A673 (cell line): ENCODE measurements around the gene ACE. TPM values are rescaled to one million over a fixed set of nuclear protein-coding genes. Genes with fewer than 3 reads are reported as not detected.

Source experiments
- BruUV-seq: library from RNA; stranded (reverse); fragments of 400-500 nt; replicated peaks from 2 replicates; lab custom pipeline; 2021; lab: Mats Ljungman, UMichigan
- CTCF ChIA-PET: fragments of 300-600 bp; sonication (Branson Sonifier 250); formaldehyde crosslinking; loops from one replicate; lab custom pipeline; 2022; ENCODE audit warnings: antibody characterized with exemption; lab: Charles Lee
- POLR2A ChIA-PET: fragments of 300-600 bp; sonication (Branson Sonifier 250); formaldehyde crosslinking; loops from one replicate; lab custom pipeline; 2022; ENCODE audit warnings: antibody characterized with exemption; ENCODE audit not compliant: low non-redundant PET; lab: Charles Lee
- DNase-seq: peaks from one replicate; pipeline ENCODE4 v3.0.0-alpha.2; 2015; ENCODE audit warnings: low spot score
- H3K27ac ChIP-seq: fragments of 200-600 bp; sonication (generic); 2 replicates; pipeline ENCODE4 v1.5.1; 2016; ENCODE audit warnings: mixed run types, low read depth, mild to moderate bottlenecking, mixed read lengths, antibody characterized with exemption, low read length; ENCODE audit not compliant: poor library complexity, severe bottlenecking
- H3K27me3 ChIP-seq: fragments of 200-600 bp; sonication (generic); replicated peaks from 2 replicates; pipeline ENCODE4 v1.6.1; 2017; ENCODE audit warnings: mixed run types, low read depth, mild to moderate bottlenecking, mixed read lengths, antibody characterized with exemption, low read length; ENCODE audit not compliant: insufficient read depth, poor library complexity
- H3K36me3 ChIP-seq: fragments of 200-600 bp; sonication (generic); 2 replicates; pipeline ENCODE4 v1.6.1; 2016; ENCODE audit warnings: mixed run types, mild to moderate bottlenecking, mixed read lengths, antibody characterized with exemption, low read length; ENCODE audit not compliant: insufficient read depth, poor library complexity, severe bottlenecking
- H3K4me1 ChIP-seq: fragments of 200-600 bp; sonication (generic); 2 replicates; pipeline ENCODE4 v1.6.1; 2017; ENCODE audit warnings: mixed run types, mild to moderate bottlenecking, mixed read lengths, antibody characterized with exemption, low read length; ENCODE audit not compliant: insufficient read depth, poor library complexity, severe bottlenecking
- H3K4me3 ChIP-seq: fragments of 200-600 bp; sonication (generic); 2 replicates; pipeline ENCODE4 v1.5.1; 2016; ENCODE audit warnings: low read depth, mixed run types, mild to moderate bottlenecking, mixed read lengths, low read length; ENCODE audit not compliant: poor library complexity, severe bottlenecking
- H3K9me3 ChIP-seq: fragments of 200-600 bp; sonication (generic); 2 replicates; pipeline ENCODE4 v1.6.1; 2016; ENCODE audit warnings: mixed run types, low read depth, mild to moderate bottlenecking, mixed read lengths, antibody characterized with exemption, low read length; ENCODE audit not compliant: poor library complexity, severe bottlenecking
- EZH2 ChIP-seq: fragments of 200-600 bp; sonication (generic); IDR thresholded peaks from 2 replicates; pipeline ENCODE4 v1.6.1; 2017; ENCODE audit warnings: borderline replicate concordance, low read depth, mild to moderate bottlenecking, mixed read lengths, antibody characterized with exemption, low read length; ENCODE audit not compliant: poor library complexity, severe bottlenecking
- intact Hi-C: fragments of 100-400 bp; cut with micrococcal nuclease; formaldehyde crosslinking; loops from one replicate; pipeline ENCODE4 v1.10.0; 2022; ENCODE audit not compliant: unreplicated experiment
- total RNA-seq: library from RNA; stranded (reverse); gene quantifications from 2 replicates; pipeline ENCODE4 v1.2.3, GENCODE V29; 2021
- TF ChIP-seq, protein P1 (sequence below): fragments of 300-800, 200-600 bp; sonication (generic); conservative IDR thresholded peaks from 2 replicates; pipeline ENCODE4 v1.5.1; 2017; ENCODE audit warnings: low read depth, mild to moderate bottlenecking, antibody characterized with exemption, low read length, moderate library complexity, mixed read lengths

The ACE gene
- total RNA-seq, 1 experiment from 2014 or later, result 2.1 TPM

DNA sequence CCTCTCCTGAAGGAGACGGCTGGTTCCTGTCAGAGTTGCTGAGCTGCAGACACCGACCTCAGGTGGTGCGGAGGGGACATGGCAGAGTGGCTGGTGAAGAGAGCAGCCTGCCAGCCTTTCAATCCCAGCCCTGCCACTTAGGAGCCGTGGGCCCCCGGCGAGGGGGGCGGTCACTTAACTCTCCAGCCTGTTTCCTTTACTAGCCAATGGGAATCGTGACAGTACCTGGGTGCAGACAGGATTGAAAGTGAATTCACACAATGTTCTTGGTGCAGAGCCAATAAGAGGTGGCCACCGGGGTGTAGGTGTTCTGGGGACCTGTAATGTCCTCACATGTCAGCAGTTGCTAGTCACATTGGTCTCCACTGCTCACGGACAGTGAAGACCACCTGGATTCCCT lies 13.5 kb downstream of the ACE start:
- Histone ChIP-seq H3K27ac (no peak overlapping the region), H3K36me3 (no peaks in the 10 kb centered on the region), H3K4me3 (no peak overlapping the region), H3K4me1 (no peaks in the 10 kb centered on the region), H3K27me3 (no peaks in the 10 kb centered on the region), H3K9me3 (no peaks in the 10 kb centered on the region)
- POLR2A ChIA-PET, result no interaction called here
- CTCF ChIA-PET, result no interaction called here
- no peak for DNase-seq
- TF ChIP-seq, protein P1, sequence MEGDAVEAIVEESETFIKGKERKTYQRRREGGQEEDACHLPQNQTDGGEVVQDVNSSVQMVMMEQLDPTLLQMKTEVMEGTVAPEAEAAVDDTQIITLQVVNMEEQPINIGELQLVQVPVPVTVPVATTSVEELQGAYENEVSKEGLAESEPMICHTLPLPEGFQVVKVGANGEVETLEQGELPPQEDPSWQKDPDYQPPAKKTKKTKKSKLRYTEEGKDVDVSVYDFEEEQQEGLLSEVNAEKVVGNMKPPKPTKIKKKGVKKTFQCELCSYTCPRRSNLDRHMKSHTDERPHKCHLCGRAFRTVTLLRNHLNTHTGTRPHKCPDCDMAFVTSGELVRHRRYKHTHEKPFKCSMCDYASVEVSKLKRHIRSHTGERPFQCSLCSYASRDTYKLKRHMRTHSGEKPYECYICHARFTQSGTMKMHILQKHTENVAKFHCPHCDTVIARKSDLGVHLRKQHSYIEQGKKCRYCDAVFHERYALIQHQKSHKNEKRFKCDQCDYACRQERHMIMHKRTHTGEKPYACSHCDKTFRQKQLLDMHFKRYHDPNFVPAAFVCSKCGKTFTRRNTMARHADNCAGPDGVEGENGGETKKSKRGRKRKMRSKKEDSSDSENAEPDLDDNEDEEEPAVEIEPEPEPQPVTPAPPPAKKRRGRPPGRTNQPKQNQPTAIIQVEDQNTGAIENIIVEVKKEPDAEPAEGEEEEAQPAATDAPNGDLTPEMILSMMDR, result no peak
- TF ChIP-seq EZH2, result no peak
- BruUV-seq, result no TSS peak
- intact Hi-C loops, result no loop called here

DNA sequence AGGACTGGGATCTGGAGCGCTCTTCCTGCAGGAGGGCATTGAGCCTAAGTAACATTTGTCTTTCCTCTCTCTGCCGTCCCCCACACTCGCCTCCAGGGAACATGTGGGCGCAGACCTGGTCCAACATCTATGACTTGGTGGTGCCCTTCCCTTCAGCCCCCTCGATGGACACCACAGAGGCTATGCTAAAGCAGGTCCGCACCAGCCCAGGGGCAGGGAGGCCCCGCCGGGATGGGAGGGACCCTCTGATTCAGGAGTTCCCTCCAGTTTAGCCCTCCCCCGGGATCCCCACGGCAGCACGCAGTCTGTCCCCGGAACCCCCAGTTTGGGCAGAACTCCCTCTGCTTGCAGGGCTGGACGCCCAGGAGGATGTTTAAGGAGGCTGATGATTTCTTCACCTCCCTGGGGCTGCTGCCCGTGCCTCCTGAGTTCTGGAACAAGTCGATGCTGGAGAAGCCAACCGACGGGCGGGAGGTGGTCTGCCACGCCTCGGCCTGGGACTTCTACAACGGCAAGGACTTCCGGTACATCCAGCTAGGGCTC lies 14.1 kb downstream of the ACE start:
- intact Hi-C loops, result no loop called here
- no peaks in the 10 kb centered on the region for H3K9me3 ChIP-seq
- POLR2A ChIA-PET, result no interaction called here

DNA sequence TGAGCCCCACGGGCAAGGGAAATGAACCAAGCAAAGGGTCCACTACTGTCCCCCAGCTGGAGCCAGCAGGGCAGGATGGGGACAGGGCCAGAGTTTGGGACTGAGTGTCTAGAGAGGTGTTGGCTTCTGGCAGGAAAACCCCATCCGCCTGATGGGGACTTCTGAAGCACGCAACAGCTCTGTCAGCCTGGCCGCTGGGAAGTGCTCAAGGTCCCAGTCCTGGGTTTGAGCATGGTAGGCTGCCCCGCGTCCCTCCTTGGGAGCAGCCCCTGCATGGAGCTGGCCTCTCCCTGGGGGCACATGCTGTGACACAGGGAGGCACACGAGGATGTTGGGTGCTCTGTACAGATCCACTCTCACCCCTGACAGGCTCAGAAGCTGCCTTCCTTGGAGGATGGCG lies 14.6 kb downstream of the ACE start:
- H3K36me3 ChIP-seq, result no peaks in the 10 kb centered on the region
- TF ChIP-seq, protein P1, result no peak
- no peak for TF ChIP-seq EZH2
- H3K27ac ChIP-seq, result no peak overlapping the region
- no peak overlapping the region for H3K4me3 ChIP-seq
- BruUV-seq, result no TSS peak
- H3K9me3 ChIP-seq, result no peaks in the 10 kb centered on the region
- H3K27me3 ChIP-seq, result no peaks in the 10 kb centered on the region
- intact Hi-C loops, result no loop called here
- H3K4me1 ChIP-seq, result no peaks in the 10 kb centered on the region
- no peak for DNase-seq
- ChIA-PET POLR2A (interaction anchor here (0.5 kb wide), 1 partner anchor 9 kb away, joined by 12 read pairs; no protein-coding TSS in a partner anchor), CTCF (interaction anchor here (0.6 kb wide), 1 partner anchor 117 kb away, joined by 3 read pairs; no protein-coding TSS in a partner anchor)

More for the DNA sequence above, 14.1 kb downstream of the ACE start:
- Histone ChIP-seq H3K4me3 (no peak overlapping the region), H3K27me3 (no peaks in the 10 kb centered on the region), H3K36me3 (no peaks in the 10 kb centered on the region), H3K4me1 (no peaks in the 10 kb centered on the region), H3K27ac (no peak overlapping the region)
- DNase-seq, result no peak
- BruUV-seq, result no TSS peak
- TF ChIP-seq, protein P1, result no peak
- TF ChIP-seq EZH2, result no peak
- CTCF ChIA-PET, result no interaction called here
